AG09319 (cell line): ENCODE measurements around the gene IFNL2.
"Not testable (repeated sequence)": the region's sequence is repeated elsewhere in the genome, so short reads cannot be mapped to it uniquely, and the experiment has no call there.

ENCODE experiments used
- DNase-seq: peaks from one replicate; pipeline ENCODE4 v3.0.0-alpha.2; 2010; ENCODE audit warnings: low read depth; ENCODE audit errors: extremely low read depth
- CTCF ChIP-seq: IDR thresholded peaks from 2 replicates; pipeline ENCODE4 v1.5.1; 2011; ENCODE audit warnings: low read depth, mild to moderate bottlenecking, inconsistent platforms, low read length, moderate library complexity

Gene IFNL2

GRCh38 chr19:39268085-39268484, at the start of gene IFNL2:
TSS of gene IFNL2 (plus strand) at chr19:39268396. CDS start at chr19:39268569, 173 bp downstream.
- not testable (repeated sequence) for DNase-seq

- DNase-seq = not testable (repeated sequence)
Measured at GRCh38 chr19:39219108-39219507, 49.1 kb upstream of the IFNL2 start.

- no peak for TF ChIP-seq CTCF
- no peak for DNase-seq
Measured at GRCh38 chr19:39223703-39224279, 44.4 kb upstream of the IFNL2 start.

GRCh38 chr19:39224910-39225309, 43.3 kb upstream of the IFNL2 start:
- no peak for TF ChIP-seq CTCF
- no peak for DNase-seq

- no peak for TF ChIP-seq CTCF
- DNase-seq = no peak
Measured at GRCh38 chr19:39230096-39230764, 38.0 kb upstream of the IFNL2 start.

GRCh38 chr19:39232708-39233107, 35.5 kb upstream of the IFNL2 start:
- TF ChIP-seq CTCF = no peak
- DNase-seq = no peak

- no peak for DNase-seq
- TF ChIP-seq CTCF = no peak
Measured at GRCh38 chr19:39236527-39236926, 31.7 kb upstream of the IFNL2 start.

- no peak for DNase-seq
- no peak for TF ChIP-seq CTCF
Measured at GRCh38 chr19:39237200-39238184, 30.7 kb upstream of the IFNL2 start.
